NCI-H460 (cell line): ENCODE measurements around the gene CLCC1. TPM values are rescaled to one million over a fixed set of nuclear protein-coding genes. Genes with fewer than 3 reads are reported as not detected.

Experiments
- DNase-seq: peaks from one replicate; pipeline ENCODE4 v3.0.0-alpha.2; 2016; ENCODE audit warnings: low read depth; ENCODE audit errors: extremely low read depth
- small RNA-seq, 2 experiments: library from RNA; depleted of rRNA; stranded (forward); fragments of <200 nt; gene quantifications; one replicate each; pipeline ENCODE3, GENCODE V24; 2014
- total RNA-seq: library from RNA; depleted of rRNA; stranded (reverse); fragments of >200 nt; shearing (Covaris generic); gene quantifications from 2 replicates; pipeline ENCODE4 v1.2.3, GENCODE V29; 2014; rRNA removed

CLCC1 gene
- total RNA-seq, 1 experiment from 2014 or later: 22.7 TPM

DNA sequence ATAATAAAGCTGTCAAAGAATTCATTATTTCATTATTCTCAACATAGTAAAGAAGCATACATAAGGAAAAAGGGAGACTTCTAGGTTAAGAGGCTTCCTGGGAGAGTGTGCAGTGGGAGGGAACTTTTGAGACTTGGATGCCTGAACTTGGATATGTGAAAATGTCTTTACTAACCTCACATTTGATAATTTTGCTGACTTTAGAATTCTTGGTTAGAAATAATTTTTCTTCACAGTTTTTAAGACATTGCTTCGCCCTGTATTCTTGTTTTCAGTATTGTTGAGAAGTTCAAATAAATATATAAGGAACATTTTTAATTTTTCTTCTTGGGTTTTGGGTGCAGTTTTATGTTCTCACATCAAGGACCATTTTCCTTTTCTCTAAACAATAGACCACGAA lies 46.5 kb downstream of the CLCC1 start:
- no peak for DNase-seq

Small RNAs within 50 kb of the gene (small RNA-seq; reads per million reads assigned to genes)
- 0 reads per million in 2 experiments for gene BX679664.2

Other genes starting within 250 kb of the CLCC1 start
- gene STXBP3, start 216.8 kb downstream of the CLCC1 start, total RNA-seq: 52.1 and 52.2 TPM in 2 replicates
- gene AKNAD1, start 106.4 kb downstream of the CLCC1 start, total RNA-seq: 0.75 and 1.5 TPM in 2 replicates
- 31.0 and 35.3 TPM in 2 replicates for gene GPSM2, start 86.5 kb downstream of the CLCC1 start, total RNA-seq
- gene WDR47, start 78.6 kb upstream of the CLCC1 start, total RNA-seq: 6.7 and 7.7 TPM in 2 replicates
- 47.7 and 72.5 TPM in 2 replicates for gene TAF13, start 112.5 kb upstream of the CLCC1 start, total RNA-seq
- 20.4 and 23.1 TPM in 2 replicates for gene TMEM167B, start 127.3 kb upstream of the CLCC1 start, total RNA-seq
- 0.12 and 0.23 TPM in 2 replicates for gene ELAPOR1, start 150.6 kb upstream of the CLCC1 start, total RNA-seq